Osteoblast (primary cell): ENCODE measurements around the gene INSRR. TPM values are rescaled to one million over a fixed set of nuclear protein-coding genes. Genes with fewer than 3 reads are reported as not detected.

Experiments used
- DNase-seq: peaks from one replicate; pipeline ENCODE4 v3.0.0; 2011; ENCODE audit warnings: low spot score, mixed read lengths; ENCODE audit not compliant: insufficient read length; ENCODE audit errors: missing footprints
- H2AFZ ChIP-seq: 2 replicates; pipeline ENCODE4 v1.6.0; 2011; ENCODE audit warnings: mild to moderate bottlenecking, low read length
- H3K27ac ChIP-seq: 2 replicates; pipeline ENCODE4 v1.5.1; 2011; ENCODE audit warnings: mild to moderate bottlenecking, low read depth, low read length, moderate library complexity
- H3K27me3 ChIP-seq: 2 replicates; pipeline ENCODE4 v1.6.0; 2012; ENCODE audit warnings: mild to moderate bottlenecking, control low read depth, inconsistent platforms, low read length, moderate library complexity; ENCODE audit not compliant: insufficient read depth
- H3K36me3 ChIP-seq: 2 replicates; pipeline ENCODE4 v1.5.1; 2011; ENCODE audit warnings: mild to moderate bottlenecking, low read length, control low read depth, moderate library complexity; ENCODE audit not compliant: insufficient read depth
- H3K4me1 ChIP-seq: 2 replicates; pipeline ENCODE4 v1.5.1; 2011; ENCODE audit warnings: mild to moderate bottlenecking, low read length, control low read depth, moderate library complexity; ENCODE audit not compliant: insufficient read depth
- H3K4me2 ChIP-seq: 2 replicates; pipeline ENCODE4 v1.6.0; 2011; ENCODE audit warnings: mild to moderate bottlenecking, low read length; ENCODE audit not compliant: insufficient read depth
- H3K4me3 ChIP-seq: fragments of 200-600 bp; sonication (generic); 3 replicates; pipeline ENCODE4 v1.5.1; 2012; ENCODE audit warnings: mild to moderate bottlenecking, low read length, inconsistent platforms; ENCODE audit not compliant: insufficient read depth
- H3K79me2 ChIP-seq: 2 replicates; pipeline ENCODE4 v1.6.0; 2012; ENCODE audit warnings: mild to moderate bottlenecking, low read length, control low read depth, inconsistent platforms; ENCODE audit not compliant: insufficient read depth
- H3K9me3 ChIP-seq: 2 replicates; pipeline ENCODE4 v1.5.1; 2011; ENCODE audit warnings: low read depth, low read length, control low read depth
- H4K20me1 ChIP-seq: 2 replicates; pipeline ENCODE4 v1.6.0; 2012; ENCODE audit warnings: mild to moderate bottlenecking, low read length, control low read depth; ENCODE audit not compliant: insufficient read depth
- CTCF ChIP-seq: IDR thresholded peaks from 2 replicates; pipeline ENCODE4 v1.5.1; 2011; ENCODE audit warnings: mild to moderate bottlenecking, low read depth, low read length, moderate library complexity; ENCODE audit errors: extremely low read depth
- total RNA-seq: library from RNA; depleted of rRNA; stranded (reverse); fragments of >200 nt; gene quantifications from 2 replicates; pipeline ENCODE4 v1.2.3, GENCODE V29; 2012

Gene INSRR
- total RNA-seq, 1 donor, result 0.36 TPM

DNA sequence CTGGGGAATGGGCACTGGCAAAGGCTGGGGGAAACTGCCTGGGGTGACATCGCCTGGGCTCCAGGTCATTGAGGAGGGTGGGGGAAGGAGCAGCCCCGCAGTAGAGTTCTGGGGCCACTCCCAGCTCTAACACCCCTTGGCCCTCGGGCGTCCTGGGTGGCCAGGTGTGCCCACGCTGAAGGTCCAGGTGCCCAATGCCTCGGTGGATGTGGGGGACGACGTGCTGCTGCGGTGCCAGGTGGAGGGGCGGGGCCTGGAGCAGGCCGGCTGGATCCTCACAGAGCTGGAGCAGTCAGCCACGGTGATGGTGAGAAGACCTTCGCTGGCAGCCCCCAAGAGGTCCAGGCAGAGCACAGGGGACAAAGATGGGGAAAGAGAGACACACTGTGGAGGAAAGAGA, 9.4 kb upstream of the INSRR start:
- Histone ChIP-seq H3K4me2 (no peak overlapping the region), H3K4me3 (no peak overlapping the region), H3K79me2 (no peaks in the 10 kb centered on the region), H3K9me3 (no peaks in the 10 kb centered on the region), H3K27me3 (peaks cover 13% of the 10 kb centered on the region), H4K20me1 (no peaks in the 10 kb centered on the region), H3K36me3 (no peaks in the 10 kb centered on the region), H3K4me1 (peaks cover 13% of the 10 kb centered on the region), H2AFZ (no peak overlapping the region), H3K27ac (no peak overlapping the region)
- TF ChIP-seq CTCF, result no peak
- DNase-seq, result no peak

GRCh38 chr1:156866249-156866909, 7.5 kb upstream of the INSRR start:
- DNase-seq, result no peak
- H3K4me2 ChIP-seq, result no peak overlapping the region
- H3K79me2 ChIP-seq, result no peaks in the 10 kb centered on the region
- peaks cover 28% of the 10 kb centered on the region for H3K27me3 ChIP-seq
- H3K36me3 ChIP-seq, result no peaks in the 10 kb centered on the region
- TF ChIP-seq CTCF, result no peak
- H4K20me1 ChIP-seq, result no peaks in the 10 kb centered on the region
- H3K4me1 ChIP-seq, result peaks cover 13% of the 10 kb centered on the region
- no peak overlapping the region for H2AFZ ChIP-seq
- no peak overlapping the region for H3K4me3 ChIP-seq
- no peak overlapping the region for H3K27ac ChIP-seq
- no peaks in the 10 kb centered on the region for H3K9me3 ChIP-seq

DNA sequence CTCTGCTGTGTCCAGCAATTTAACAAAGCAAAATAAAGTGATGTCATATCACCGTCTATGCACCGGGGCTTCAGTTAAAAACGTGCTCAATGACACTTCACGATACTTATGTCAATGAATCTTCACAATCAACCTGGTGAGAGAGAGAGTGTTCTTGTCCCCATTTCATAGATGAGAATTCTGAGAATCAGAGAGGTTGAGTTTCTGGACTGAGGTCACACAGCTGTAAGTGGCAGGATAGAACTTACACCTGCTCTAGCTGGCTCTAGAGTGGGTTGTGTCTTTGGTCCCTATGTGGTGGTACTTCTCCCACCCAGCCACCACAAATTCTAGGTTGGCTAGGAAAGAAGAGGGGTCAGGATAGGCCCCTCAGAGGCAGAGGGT, 6.9 kb upstream of the INSRR start:
- Histone ChIP-seq H3K4me1 (peaks cover 9% of the 10 kb centered on the region), H3K4me2 (no peak overlapping the region), H3K27ac (no peak overlapping the region), H3K9me3 (no peaks in the 10 kb centered on the region), H3K36me3 (no peaks in the 10 kb centered on the region), H3K79me2 (no peaks in the 10 kb centered on the region), H2AFZ (no peak overlapping the region), H3K4me3 (no peak overlapping the region), H3K27me3 (peaks cover 33% of the 10 kb centered on the region), H4K20me1 (no peaks in the 10 kb centered on the region)
- TF ChIP-seq CTCF, result no peak
- DNase-seq, result no peak

GRCh38 chr1:156865258-156865657, 6.3 kb upstream of the INSRR start:
- Histone ChIP-seq H3K27ac (no peak overlapping the region), H3K4me2 (no peak overlapping the region), H2AFZ (no peak overlapping the region), H3K4me3 (no peak overlapping the region), H3K9me3 (no peaks in the 10 kb centered on the region), H3K79me2 (no peaks in the 10 kb centered on the region), H3K27me3 (peaks cover 39% of the 10 kb centered on the region), H4K20me1 (no peaks in the 10 kb centered on the region), H3K36me3 (no peaks in the 10 kb centered on the region), H3K4me1 (peaks cover 8% of the 10 kb centered on the region)
- TF ChIP-seq CTCF, result no peak
- no peak for DNase-seq
